GM21423 (cell line): ENCODE measurements around the gene ELSPBP1.
"Not testable (repeated sequence)": the region's sequence is repeated elsewhere in the genome, so short reads cannot be mapped to it uniquely, and the experiment has no call there.

Experiments used
- ATAC-seq: cut with Tn5 transposase; IDR thresholded peaks from one replicate; pipeline ENCODE4 v1.9.1; 2021; ENCODE audit warnings: mild to moderate bottlenecking, moderate library complexity; ENCODE audit not compliant: unreplicated experiment

The ELSPBP1 gene

GRCh38 chr19:48041877-48042580 lies 47.6 kb downstream of the ELSPBP1 start:
- no peak for ATAC-seq

GRCh38 chr19:48043675-48044258 lies 49.3 kb downstream of the ELSPBP1 start, which contains the start of gene CABP5:
CABP5 (minus strand) TSS chr19:48044079; CDS start chr19:48043922, 157 bp downstream.
- no peak for ATAC-seq

GRCh38 chr19:48044561-48044960 lies 50.1 kb downstream of the ELSPBP1 start:
- no peak for ATAC-seq

- no peak for ATAC-seq
Measured at GRCh38 chr19:48051335-48052033, 57.1 kb downstream of the ELSPBP1 start.

- ATAC-seq, result no peak
Measured at GRCh38 chr19:48053076-48053475, 58.6 kb downstream of the ELSPBP1 start.

- no peak for ATAC-seq
Measured at GRCh38 chr19:48053856-48054255, 59.4 kb downstream of the ELSPBP1 start.

GRCh38 chr19:48059331-48059730 lies 64.9 kb downstream of the ELSPBP1 start:
- ATAC-seq, result no peak

- no peak for ATAC-seq
Measured at GRCh38 chr19:48060381-48060780, 65.9 kb downstream of the ELSPBP1 start.

GRCh38 chr19:48061401-48062344 lies 67.2 kb downstream of the ELSPBP1 start:
- ATAC-seq, result no peak

GRCh38 chr19:48064509-48064908 lies 70.1 kb downstream of the ELSPBP1 start:
- ATAC-seq, result no peak

GRCh38 chr19:48069435-48069834 lies 75.0 kb downstream of the ELSPBP1 start:
- no peak for ATAC-seq

GRCh38 chr19:48070177-48070769 lies 75.8 kb downstream of the ELSPBP1 start:
- ATAC-seq, result not testable (repeated sequence)
